Psoas muscle (tissue), 8 donors: ENCODE results near the gene FOXL1. TPM values are rescaled to one million over a fixed set of nuclear protein-coding genes. Genes with fewer than 3 reads are reported as not detected.

Experiments
- ATAC-seq, 4 donors: fragments of 200-7000 bp; cut with Tn5 transposase; one replicate each; pipeline ENCODE4 v1.9.1; 2020; ENCODE audit warnings: moderate library complexity in 3 of 4, mild to moderate bottlenecking in 2 of 4
- DNase-seq, 2 donors: peaks; one replicate each; pipeline ENCODE4 v3.0.0-alpha.2; 2020
- H3K27ac ChIP-seq: fragments of 200-600 bp; one replicate; pipeline ENCODE4 v1.8.0; 2022
- H3K27me3 ChIP-seq, 3 donors: fragments of 200-600 bp in 1 of 3; one replicate each; pipeline versions ENCODE4 v1.6.1 to v1.8.0; 2013 to 2022; ENCODE audit warnings: low read length in 2 of 3, mild to moderate bottlenecking in 2 of 3, moderate library complexity in 1 of 3; ENCODE audit not compliant: insufficient read depth in 3 of 3
- H3K36me3 ChIP-seq, 2 donors: fragments of 200-600 bp in 1 of 2; one replicate each; pipeline versions ENCODE4 v1.6.1 to v1.8.0; 2013 to 2022; ENCODE audit warnings: low read depth in 1 of 2, mild to moderate bottlenecking in 1 of 2, moderate library complexity in 1 of 2; ENCODE audit not compliant: insufficient read depth in 1 of 2
- H3K4me1 ChIP-seq: fragments of 200-600 bp; one replicate; pipeline ENCODE4 v1.8.0; 2022
- H3K4me3 ChIP-seq: fragments of 200-600 bp; one replicate; pipeline ENCODE4 v1.8.0; 2022; ENCODE audit warnings: mild to moderate bottlenecking
- H3K9me3 ChIP-seq: fragments of 200-600 bp; one replicate; pipeline ENCODE4 v1.8.0; 2022
- WGBS, 3 donors: extraction: QIAGEN DNeasy Blood & Tissue Kit; methylation state at CpG; one replicate each; pipeline versions ENCODE4 v1.1.6 to v1.1.7; 2013; 5-methylcytosine and 5-hydroxymethylcytosine counted together
- intact Hi-C, 2 donors: fragments of 100-400 bp; cut with DNase I; formaldehyde crosslinking; loops; one replicate each; pipeline versions ENCODE4 v1.11.0 to v1.14.2; 2022
- polyA plus RNA-seq, 3 donors: library from polyadenylated mRNA; stranded (reverse); fragments of 200-250 nt; gene quantifications; one replicate each; pipeline ENCODE4 v1.2.3, GENCODE V29; 2013
- total RNA-seq, 4 donors: library from RNA; stranded (reverse); fragmentation: NEBNext Ultra II Directional in 2 of 4; extraction: Animal tissue kit (Norgen Biotek cat#: 25700) in 2 of 4; gene quantifications; one replicate each; pipeline versions ENCODE4 v1.2.1 to v1.2.4, GENCODE V29; 2021 to 2023
- TF ChIP-seq, protein P1 (sequence below): fragments of 200-600 bp; IDR thresholded peaks from one replicate; pipeline ENCODE4 v1.8.0; 2022; ENCODE audit warnings: antibody characterized with exemption
- donor health status: healthy with polysubstance abuse.
- donor health status: DM: no; HTN: no; CAD: no; lungs with moderate emphysema.
- donor health status: Bipolar disorder and iron deficiency.
- donor health status: healthy.
- donor health status: DM: yes; HTN: yes; CAD: no.
- donor health status: DM: no; HTN: no; CAD: no.
- donor health status: DM: no; HTN: no; CAD: no.
- donor health status: DM: yes; HTN: yes; CAD: no.

The FOXL1 gene
- total and polyA plus RNA-seq, 7 donors: 0.12 to 1.3 (median 0.22) TPM

DNA sequence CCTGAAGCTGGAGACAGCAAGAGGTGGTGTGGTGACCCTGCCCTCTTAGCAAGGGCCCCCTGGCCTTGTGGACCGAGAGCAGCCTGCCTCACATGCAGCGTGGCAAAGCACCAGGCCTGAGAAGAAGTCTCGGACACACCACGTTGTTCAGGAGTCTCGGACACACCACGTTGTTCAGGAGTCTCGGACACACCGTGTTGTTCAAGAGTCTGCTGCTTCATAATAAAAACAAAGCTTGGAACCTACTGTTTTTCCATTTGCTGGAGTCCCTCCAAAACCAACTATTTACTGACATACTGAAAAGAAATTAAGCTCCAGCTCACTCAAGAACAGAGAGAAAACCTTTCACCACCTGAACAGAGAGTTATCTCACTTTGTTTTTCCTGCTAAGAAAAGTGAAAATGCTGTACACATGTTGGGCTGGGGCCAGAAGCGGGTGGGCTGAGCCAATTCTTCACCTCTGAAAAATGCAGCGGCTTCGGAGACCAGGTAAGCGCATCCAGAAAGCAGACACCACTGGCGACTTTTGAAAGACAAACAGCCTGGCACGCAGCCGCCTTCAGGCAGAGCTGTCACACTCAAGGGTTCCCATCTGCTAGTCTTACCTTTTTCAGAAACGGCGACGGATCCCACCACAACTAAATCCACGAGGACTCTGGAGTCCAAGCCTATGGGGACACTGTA is 32.3 kb upstream of the FOXL1 start:
- Histone ChIP-seq H3K27ac (no peak overlapping the region), H3K27me3 (no peaks in the 10 kb centered on the region), H3K9me3 (no peaks in the 10 kb centered on the region), H3K4me1 (no peaks in the 10 kb centered on the region), H3K36me3 (peaks cover 0 to 90% of the 10 kb centered on the region in 2 donors), H3K4me3 (no peak overlapping the region)
- DNase-seq: no peak
- TF ChIP-seq, protein P1, sequence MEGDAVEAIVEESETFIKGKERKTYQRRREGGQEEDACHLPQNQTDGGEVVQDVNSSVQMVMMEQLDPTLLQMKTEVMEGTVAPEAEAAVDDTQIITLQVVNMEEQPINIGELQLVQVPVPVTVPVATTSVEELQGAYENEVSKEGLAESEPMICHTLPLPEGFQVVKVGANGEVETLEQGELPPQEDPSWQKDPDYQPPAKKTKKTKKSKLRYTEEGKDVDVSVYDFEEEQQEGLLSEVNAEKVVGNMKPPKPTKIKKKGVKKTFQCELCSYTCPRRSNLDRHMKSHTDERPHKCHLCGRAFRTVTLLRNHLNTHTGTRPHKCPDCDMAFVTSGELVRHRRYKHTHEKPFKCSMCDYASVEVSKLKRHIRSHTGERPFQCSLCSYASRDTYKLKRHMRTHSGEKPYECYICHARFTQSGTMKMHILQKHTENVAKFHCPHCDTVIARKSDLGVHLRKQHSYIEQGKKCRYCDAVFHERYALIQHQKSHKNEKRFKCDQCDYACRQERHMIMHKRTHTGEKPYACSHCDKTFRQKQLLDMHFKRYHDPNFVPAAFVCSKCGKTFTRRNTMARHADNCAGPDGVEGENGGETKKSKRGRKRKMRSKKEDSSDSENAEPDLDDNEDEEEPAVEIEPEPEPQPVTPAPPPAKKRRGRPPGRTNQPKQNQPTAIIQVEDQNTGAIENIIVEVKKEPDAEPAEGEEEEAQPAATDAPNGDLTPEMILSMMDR: no peak
- no peak for ATAC-seq
- 66 to 76% (median 70%) methylated on average over 19 of the region's 19 CpGs for WGBS, 3 donors
- intact Hi-C loops: loop anchor here in 1 of 2 donors (5.0 kb wide), 1 partner anchor 1216 kb away; no protein-coding TSS in a partner anchor

DNA sequence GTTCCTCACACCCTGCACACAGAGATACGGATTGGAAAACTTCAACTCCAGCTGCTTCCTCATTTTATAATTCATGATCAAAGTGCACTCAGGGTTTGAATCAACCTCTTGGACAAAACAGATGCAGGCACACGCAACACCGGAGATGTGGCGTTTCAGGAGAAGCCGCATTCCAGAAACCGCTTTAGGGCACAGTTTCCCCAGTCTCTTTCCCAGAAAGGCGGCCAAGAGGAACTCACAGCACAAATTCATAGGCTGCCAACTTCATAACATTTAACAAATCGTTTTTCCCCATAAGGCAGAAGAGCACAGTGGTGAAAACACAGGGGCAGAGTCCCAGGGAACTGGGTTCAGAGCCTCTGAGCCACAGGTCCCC is 31.7 kb upstream of the FOXL1 start:
- Histone ChIP-seq H3K36me3 (peaks cover 0 to 90% of the 10 kb centered on the region in 2 donors), H3K4me3 (no peak overlapping the region), H3K27me3 (no peaks in the 10 kb centered on the region), H3K4me1 (no peaks in the 10 kb centered on the region), H3K9me3 (no peaks in the 10 kb centered on the region), H3K27ac (no peak overlapping the region)
- intact Hi-C loops: loop anchor here in 1 of 2 donors (5.0 kb wide), 1 partner anchor 1216 kb away; no protein-coding TSS in a partner anchor
- ATAC-seq (no peak), DNase-seq (no peak)
- 81 to 85% (median 82%) methylated on average over 8 of the region's 8 CpGs for WGBS, 3 donors
- TF ChIP-seq, protein P1: no peak

DNA sequence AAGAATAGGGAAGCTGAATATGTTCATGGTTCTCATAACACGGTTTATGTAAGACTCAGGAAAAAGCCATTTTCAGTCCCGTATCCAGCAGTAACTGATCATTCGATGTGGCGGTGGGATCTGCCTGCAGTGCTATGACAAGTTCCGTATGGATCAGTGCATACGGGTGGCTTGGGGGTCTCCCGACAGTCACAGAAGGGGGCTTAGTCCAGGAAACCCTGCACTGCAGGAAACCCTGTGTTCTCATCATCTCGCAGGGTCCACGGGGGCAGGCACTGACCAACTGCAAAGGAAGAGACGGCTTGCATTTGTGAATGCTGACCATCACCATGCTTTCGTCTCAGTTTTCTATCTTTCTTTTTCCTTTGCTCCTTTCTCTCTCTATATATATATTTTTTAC is 31.1 kb upstream of the FOXL1 start:
- TF ChIP-seq, protein P1: no peak
- DNase-seq: no peak
- Histone ChIP-seq H3K9me3 (no peaks in the 10 kb centered on the region), H3K27me3 (no peaks in the 10 kb centered on the region), H3K4me3 (no peak overlapping the region), H3K27ac (no peak overlapping the region), H3K4me1 (no peaks in the 10 kb centered on the region), H3K36me3 (peaks cover 0 to 90% of the 10 kb centered on the region in 2 donors)
- no peak for ATAC-seq
- intact Hi-C loops: loop anchor here in 1 of 2 donors (5.0 kb wide), 1 partner anchor 1215 kb away; no protein-coding TSS in a partner anchor
- WGBS, 3 donors: 96 to 97% (median 97%) methylated on average over 11 of the region's 11 CpGs

DNA sequence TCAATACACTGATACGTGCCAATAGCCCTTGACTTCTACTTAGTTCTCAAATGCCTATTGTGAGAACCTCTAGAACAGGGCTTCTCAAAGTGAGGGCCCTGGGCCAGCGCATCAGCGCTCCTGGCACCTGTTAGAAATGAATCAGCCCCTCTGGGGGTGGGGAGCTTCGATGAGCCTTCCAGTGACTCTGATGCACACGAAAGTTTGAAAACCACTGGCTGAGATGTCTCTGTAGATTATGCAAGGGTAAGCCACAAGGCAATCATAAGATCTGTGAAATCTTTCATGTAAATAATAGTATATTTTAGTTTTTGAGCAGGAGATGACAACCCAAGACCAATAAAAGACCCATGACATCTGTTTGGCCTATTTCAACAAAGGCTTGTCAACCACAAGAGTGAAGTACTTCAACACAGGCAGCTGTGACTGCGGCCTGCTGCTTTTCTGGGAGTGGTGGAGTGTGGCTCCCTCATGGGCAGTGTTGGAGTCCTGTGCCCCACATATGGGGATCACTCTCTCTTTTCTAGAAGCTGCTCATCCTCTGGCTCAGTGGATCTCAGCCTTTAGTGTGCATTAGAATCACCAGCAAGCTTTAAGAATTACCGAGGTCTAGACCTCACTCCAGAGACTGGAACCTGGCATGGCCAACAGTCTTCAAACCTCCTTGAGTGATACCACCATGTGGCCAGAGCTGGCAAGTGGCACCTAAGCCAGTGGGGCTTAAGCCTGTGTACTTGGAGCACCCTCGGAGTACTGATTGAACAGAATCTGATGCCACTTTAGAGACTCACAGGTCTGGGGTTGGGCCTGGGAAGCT is 29.1 kb upstream of the FOXL1 start:
- intact Hi-C loops: loop anchor here in 1 of 2 donors (5.0 kb wide), 1 partner anchor 1213 kb away; no protein-coding TSS in a partner anchor
- Histone ChIP-seq H3K36me3 (peaks cover 0 to 85% of the 10 kb centered on the region in 2 donors), H3K4me1 (no peaks in the 10 kb centered on the region), H3K27me3 (no peaks in the 10 kb centered on the region), H3K27ac (no peak overlapping the region), H3K9me3 (no peaks in the 10 kb centered on the region), H3K4me3 (no peak overlapping the region)
- DNase-seq (no peak), ATAC-seq (peak in 3 of 4 donors; percentile 40 to 73 (median 55))
- 74 to 81% (median 77%) methylated on average over 8 of the region's 8 CpGs for WGBS, 3 donors
- TF ChIP-seq, protein P1: no peak
